ENCODE measurements around the gene FGFR2. TPM values are rescaled to one million over a fixed set of nuclear protein-coding genes. Genes with fewer than 3 reads are reported as not detected.

The FGFR2 gene
- total RNA-seq, 1 experiment from 2014 or later: 19.7 TPM

- DNase-seq (ENCODE audit: low read depth, low spot score) (no peak), ATAC-seq (no peak)
- Histone ChIP-seq H3K9me3 (ENCODE audit: control insufficient read depth in 1 of 2, insufficient read depth in 1 of 2, low read depth in 1 of 2, low read length in 2 of 2) (no peaks in the 10 kb centered on the region), H3K27ac (ENCODE audit: low read depth, low read length) (no peak overlapping the region), H3K79me2 (ENCODE audit: insufficient read depth, low read length) (no peaks in the 10 kb centered on the region), H3K9ac (ENCODE audit: low read length) (no peak overlapping the region), H3K4me1 (ENCODE audit: control insufficient read depth in 1 of 2, insufficient read depth in 2 of 2, low read length in 2 of 2) (peaks cover 3 to 15% of the 10 kb centered on the region in 2 experiments; a peak in 3 of 4 replicates), H2AFZ (ENCODE audit: low read depth, low read length, poor library complexity, severe bottlenecking) (no peak overlapping the region), H3K4me3 (replicated peaks in 1 of 2; ENCODE audit: low read depth in 1 of 2, low read length in 2 of 2) (no peak overlapping the region), H3K9me2 (ENCODE audit: insufficient read depth) (no peaks in the 10 kb centered on the region), H3K36me3 (ENCODE audit: control insufficient read depth in 1 of 2, insufficient read depth in 2 of 2, low read length in 2 of 2) (no peaks in the 10 kb centered on the region), H4K20me1 (ENCODE audit: insufficient read depth) (no peaks in the 10 kb centered on the region), H3K4me2 (ENCODE audit: low read length) (no peak overlapping the region), H3K27me3 (ENCODE audit: insufficient read depth, low read length) (no peaks in the 10 kb centered on the region)
- RAD21 ChIA-PET (ENCODE audit: low non-redundant PET in 1 of 2, low total read pairs in 2 of 2, uncharacterized antibody in 2 of 2, unreplicated experiment in 2 of 2): no interaction called here
- POLR2A ChIA-PET: no interaction called here
- TF ChIP-seq EZH2 (IDR thresholded peaks at IDR 0.05) (no peak), ZFX (IDR thresholded peaks at IDR 0.05) (no peak), SIN3A (IDR thresholded peaks at IDR 0.05; ENCODE audit: low read depth) (no peak), SRF (IDR thresholded peaks at IDR 0.05; ENCODE audit: low read depth) (no peak), EZH2phosphoT487 (IDR thresholded peaks at IDR 0.05; ENCODE audit: borderline replicate concordance) (no peak), ATF3 (IDR thresholded peaks at IDR 0.05) (no peak), FOSL1 (IDR thresholded peaks at IDR 0.05; ENCODE audit: low read depth) (no peak), REST (IDR thresholded peaks at IDR 0.05; ENCODE audit: low read depth) (no peak)
- no TSS peak for BruUV-seq (replicated peaks)
- CTCF ChIA-PET: no interaction called here
- intact Hi-C loops (cut with micrococcal nuclease): no loop called here
Measured at GRCh38 chr10:121594076-121594475, 4.2 kb downstream of the FGFR2 start.
